HG03565 (cell line): Measurements from ENCODE around the gene CTNNA3.
"Not testable (repeated sequence)": the region's sequence is repeated elsewhere in the genome, so short reads cannot be mapped to it uniquely, and the experiment has no call there.

ENCODE experiments used
- ATAC-seq: cut with Tn5 transposase; IDR thresholded peaks from one replicate; pipeline ENCODE4 v1.9.1; 2021; ENCODE audit warnings: mild to moderate bottlenecking, moderate library complexity; ENCODE audit not compliant: unreplicated experiment

CTNNA3 gene

DNA sequence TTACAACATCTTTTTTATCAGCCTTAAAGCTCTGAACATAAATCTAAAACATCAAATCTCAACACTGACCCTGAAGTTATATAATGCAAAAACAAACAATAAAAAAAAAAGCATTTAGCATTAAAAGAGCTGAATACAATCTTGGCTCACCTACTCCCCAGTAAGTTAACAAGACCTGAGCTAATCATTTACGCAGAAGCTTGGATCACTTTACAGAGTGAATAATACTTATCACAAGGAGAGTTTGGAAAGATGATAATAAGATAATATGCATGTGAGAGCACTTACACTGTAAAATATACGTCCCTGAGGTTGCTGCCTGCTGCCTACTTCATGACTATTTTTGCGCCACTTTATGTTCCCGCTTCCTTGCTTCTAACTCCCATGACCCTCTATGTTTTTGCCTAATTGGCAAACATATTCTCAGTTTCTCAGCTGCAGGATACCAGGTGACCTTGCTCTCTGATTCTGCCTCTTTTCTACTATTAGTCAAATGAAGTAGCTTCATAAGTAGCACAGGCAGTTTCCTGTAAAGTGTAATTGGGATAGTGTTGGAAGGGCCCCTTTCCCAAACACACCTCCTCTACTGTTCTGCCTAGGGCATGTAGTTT, 436.6 kb downstream of the CTNNA3 start:
- no peak for ATAC-seq

DNA sequence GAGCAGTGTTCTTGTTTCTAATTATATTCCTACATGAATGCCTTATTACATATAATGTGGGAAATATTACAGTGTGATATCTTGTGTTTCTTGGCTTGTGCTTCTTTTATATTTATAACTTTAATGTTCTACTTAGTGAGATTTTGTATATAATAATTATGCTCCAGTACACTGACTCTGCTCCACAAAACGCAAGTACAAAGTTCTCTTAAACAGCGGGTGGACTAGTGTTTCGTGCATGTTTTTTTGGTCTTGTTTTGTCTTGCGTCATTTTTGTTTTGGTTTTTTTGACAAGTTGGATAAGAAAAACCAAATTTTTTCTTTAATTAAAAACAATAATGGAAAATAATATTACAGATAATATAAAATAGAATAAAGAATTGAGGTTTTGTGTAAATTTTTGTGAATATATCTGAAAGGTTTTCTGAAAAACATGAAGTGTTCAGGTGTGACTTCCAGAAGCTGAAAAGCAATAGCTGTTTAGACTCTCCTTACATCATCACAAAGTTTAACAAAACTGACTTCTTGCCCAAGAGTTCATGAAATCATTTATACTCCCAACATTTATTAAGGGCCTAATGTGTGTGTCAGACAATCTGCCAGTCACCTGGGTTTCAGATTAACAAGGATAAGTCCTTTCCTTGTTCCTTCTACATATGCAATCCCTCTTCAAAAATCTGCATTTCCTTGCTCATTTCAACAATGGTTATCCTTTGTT, 438.4 kb downstream of the CTNNA3 start:
- ATAC-seq = no peak

- ATAC-seq = no peak
Measured at GRCh38 chr10:67257018-67257417, 439.0 kb downstream of the CTNNA3 start.

DNA sequence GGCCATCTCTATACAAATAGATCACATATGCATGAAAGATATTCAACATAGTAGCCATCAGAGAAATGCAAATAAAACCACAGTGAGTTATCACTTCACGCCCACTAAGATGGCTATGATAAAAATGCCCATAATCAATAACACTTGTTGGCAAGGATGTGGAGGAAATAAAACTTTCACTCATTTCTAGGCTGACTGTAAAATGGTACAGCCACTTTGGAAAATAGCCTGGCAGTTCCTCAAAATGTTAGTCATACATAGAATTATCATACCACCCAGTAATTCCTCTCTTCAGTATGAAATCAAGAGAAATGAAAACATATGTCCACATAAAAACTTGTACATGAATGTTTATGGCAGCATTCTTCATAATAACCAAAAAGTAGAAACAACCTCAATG, 445.3 kb downstream of the CTNNA3 start:
- ATAC-seq = no peak

DNA sequence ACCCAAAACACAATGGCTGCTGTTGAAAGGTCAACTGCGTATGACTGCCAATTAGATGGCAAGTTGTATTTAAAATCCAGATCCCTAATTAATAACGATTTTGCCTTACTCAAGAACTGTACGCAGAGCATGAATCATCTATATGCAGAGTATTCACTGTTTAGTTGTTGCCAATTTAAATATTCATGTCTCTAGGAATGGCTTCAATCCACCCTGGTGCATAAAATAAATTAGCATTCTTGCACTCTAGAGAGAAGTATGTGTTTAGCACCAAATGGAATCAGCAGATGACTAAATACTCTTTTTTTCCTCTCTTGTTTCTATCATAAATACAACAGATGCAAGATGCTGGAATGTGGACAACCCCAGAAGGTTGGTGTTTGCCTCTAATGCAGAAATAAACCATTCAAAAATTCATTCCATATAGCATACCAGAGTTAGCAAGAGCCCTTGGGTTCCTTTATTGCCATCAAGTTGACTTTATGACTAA, 449.9 kb downstream of the CTNNA3 start:
- no peak for ATAC-seq

DNA sequence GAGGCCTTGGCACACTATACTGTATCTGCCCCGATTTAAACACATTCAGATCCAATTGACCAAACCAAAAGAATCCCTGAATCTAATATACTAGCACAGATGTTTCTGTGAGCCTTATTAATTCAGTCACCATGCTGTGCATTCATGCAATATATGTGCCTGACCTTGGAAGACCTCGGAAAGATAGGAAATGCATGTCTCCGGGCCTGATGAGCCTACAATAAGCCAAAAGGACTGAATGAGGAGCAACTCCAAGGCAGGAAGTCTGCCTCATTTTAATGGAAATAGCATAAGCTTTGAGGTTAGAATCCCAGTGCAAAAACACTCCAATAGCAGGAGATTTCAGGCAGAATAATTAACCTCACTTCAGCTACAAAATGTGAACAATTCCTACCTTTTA, 453.5 kb downstream of the CTNNA3 start:
- no peak for ATAC-seq

DNA sequence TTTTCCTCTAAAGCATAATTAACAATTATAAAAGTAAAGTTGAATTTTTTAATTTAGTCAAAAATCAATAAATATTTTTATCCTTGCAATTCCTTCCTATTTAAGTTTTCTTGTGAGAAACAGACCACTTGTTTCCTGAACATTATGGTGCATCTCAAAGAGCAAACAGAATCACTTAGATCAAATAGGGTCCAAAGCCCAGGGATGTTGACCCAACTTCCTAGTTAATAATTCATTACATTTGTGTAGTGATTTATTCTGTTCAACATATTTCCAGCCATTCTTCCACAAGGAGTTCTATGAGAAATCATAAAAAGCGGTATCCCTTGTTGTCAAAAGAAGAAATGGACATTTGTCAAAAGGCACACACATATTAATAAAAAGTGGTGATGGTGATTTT, 454.5 kb downstream of the CTNNA3 start:
- ATAC-seq = no peak

DNA sequence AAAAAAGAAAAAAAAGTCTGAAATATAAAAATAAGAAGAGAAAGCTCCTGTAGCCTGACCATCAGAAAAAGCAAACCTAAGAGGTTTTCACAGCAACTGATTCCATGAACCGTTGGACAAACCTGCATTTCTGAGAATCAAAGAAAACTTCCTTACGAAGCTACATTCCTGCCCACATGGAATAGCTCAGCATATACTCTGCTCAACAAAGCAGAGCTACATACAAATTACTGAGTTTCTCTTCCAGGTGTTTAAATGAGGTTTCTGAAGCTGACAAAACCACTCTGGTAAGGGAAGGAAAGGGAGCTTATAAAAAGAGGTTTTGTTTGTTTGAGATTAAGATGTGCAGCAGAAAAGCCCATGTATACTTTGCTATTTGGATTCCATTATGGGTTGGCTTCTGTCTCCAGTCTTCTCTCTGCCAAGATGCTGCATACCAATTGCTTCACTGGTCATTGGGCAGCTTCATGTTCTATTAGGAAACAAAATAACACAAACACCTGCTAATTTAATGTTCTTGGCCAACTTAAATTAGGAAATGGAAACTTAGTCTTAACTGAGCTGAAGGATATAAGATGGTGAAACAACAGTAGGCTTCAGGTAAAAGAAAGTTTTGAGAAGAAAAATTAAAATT, 456.0 kb downstream of the CTNNA3 start:
- ATAC-seq = no peak

DNA sequence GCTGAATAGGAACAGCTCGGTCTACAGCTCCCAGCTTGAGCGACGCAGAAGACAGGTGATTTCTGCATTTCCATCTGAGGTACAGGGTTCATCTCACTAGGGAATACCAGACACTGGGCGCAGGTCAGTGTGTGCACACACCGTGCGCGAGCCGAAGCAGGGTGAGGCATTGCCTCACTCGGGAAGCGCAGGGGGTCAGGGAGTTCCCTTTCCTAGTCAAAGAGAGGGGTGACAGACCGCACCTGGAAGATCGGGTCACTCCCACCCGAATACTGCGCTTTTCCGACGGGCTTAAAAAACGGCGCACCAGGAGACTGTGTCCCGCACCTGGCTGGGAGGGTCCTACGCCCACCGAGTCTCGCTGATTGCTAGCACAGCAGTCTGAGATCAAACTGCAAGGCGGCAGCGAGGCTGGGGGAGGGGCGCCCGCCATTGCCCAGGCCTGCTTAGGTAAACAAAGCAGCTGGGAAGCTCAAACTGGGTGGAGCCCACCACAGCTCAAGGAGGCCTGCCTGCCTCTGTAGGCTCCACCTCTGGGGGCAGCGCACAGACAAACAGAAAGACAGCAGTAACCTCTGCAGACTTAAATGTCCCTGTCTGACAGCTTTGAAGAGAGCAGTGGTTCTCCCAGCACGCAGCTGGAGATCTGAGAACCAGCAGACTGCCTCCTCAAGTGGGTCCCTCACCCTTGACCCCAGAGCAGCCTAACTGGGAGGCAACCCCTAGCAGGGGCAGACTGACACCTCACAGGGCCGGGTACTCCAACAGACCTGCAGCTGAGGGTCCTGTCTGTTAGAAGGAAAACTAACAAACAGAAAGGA, 465.1 kb downstream of the CTNNA3 start:
- not testable (repeated sequence) for ATAC-seq

GRCh38 chr10:67225226-67225625, 470.8 kb downstream of the CTNNA3 start:
- ATAC-seq = no peak

DNA sequence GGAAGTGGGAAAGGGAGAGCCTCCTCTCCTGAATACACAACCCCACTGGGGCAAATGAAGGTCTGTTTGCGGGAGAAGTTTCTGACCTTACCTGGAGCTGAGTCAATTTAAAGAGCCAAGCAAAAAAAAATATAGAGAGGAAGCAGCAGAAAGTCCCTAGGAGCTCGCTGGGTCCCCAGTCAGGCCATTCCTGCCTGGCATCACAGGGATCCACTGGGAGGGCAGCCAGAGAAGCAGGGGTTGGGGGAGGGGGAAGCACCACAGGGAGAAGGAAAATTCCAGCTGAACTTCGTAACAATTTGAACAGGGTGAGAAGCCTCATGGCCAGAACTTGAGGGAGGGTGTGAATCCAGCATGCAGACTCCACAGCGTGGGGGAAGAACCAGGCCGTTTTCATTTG, 471.4 kb downstream of the CTNNA3 start:
- ATAC-seq = no peak

GRCh38 chr10:67222934-67223333, 473.1 kb downstream of the CTNNA3 start:
- no peak for ATAC-seq

DNA sequence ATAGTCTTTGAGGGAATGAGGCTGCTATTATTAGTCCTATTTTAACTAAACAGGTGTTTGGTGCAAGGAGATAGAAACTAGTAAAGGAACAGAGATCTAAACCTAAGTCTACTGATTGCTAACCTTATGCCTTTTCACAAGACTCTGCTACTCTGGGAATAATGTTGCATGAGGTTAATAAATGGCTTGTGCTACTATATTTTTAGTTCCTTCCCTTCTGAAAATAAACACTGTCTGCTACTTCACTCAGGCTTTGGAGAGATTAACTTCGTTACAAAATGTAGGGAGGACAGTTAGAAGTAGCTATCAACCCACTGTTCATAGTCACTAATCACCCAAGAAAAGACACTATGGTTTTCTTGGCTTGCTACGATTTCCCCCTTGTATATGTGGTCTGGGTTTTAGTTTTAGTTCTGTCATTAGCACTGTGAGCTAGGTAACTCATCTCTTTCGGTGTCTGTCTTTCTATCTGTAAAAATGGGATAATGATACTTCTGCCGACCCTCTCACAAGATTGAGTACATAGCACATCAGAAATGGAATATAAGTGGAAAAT, 474.0 kb downstream of the CTNNA3 start:
- ATAC-seq = no peak

DNA sequence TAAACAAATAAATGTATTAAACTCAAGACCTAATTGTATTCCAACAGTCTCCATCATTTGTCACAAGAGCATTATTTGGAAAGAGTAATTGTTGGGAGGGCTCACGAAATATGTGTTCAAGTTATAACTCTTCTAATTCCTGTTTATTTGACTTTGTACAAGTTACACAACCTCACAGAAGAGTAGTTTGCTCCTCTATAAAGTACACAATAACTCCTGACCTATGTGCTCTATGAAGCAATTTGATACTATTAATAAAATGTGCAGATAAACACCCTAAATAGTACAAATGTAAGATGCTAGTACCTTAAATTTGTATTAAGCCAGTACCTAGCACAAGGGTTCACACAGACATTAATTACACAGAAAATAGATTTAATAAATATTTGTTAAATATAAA, 484.3 kb downstream of the CTNNA3 start:
- no peak for ATAC-seq

DNA sequence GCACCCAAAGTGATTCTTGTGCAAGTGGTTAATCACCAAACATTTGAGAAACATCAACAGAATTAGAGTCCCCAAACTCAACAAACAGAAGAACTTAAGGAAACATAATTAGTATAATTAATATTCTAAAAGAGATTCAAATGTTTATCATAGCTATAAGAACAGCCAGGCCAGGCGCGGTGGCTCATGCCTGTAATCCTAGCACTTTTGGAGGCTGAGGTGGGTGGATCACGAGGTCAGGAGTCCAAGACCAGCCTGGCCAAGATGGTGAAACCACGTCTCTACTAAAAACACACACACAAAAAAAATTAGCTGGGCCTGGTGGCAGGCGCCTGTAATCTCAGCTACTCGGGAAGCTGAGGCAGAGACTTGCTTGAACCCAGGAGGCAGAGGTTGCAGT, 488.1 kb downstream of the CTNNA3 start:
- not testable (repeated sequence) for ATAC-seq

DNA sequence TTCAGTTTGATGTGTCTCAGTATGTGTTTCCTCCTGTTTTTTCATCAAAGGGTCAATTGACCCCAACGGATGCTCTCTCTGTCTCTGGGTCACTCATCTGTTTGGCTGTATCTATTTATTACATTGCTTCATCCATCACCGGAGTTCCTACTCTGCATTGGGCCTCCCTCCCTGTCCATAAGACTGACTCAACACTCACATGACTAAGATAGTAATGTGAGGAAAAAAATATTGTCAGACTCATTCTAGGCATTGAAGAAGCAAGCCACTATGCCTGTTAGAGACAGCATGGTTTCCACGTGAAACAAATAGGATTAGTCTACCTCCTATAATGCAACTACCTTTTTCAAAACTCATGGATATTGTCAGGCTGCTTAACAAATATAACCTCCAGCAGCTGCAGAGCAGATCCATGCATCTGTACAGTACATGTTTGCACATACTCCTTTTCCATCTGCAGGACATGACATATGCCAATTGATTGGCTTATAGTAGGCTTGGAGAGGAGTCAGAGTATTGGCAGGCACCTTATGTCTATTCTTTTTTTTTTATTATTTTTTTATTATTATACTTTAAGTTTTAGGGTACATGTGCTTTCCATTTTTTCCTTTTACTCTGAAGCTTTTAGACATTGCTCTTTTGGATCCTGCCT, 495.0 kb downstream of the CTNNA3 start:
- ATAC-seq = no peak

GRCh38 chr10:67175354-67175753, 520.6 kb downstream of the CTNNA3 start:
- no peak for ATAC-seq

DNA sequence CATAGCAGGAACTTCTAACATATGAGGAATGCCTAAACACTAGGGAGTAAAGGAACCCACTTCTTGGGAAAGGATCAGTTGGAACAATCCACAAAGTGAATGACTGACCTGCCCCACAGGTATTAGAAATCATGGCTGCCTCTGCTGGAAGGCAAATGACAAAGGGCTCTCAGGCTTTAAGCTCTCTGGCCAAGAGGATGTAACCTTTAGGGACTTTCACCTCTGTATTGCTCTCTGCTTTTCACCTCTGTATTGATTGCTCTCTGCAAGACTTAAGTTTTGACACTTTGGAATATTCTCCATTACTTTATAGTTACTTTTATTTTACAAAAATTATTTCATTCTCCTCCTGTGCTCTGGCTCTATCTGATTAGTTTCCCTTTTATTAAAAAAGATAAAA, 522.2 kb downstream of the CTNNA3 start:
- ATAC-seq = no peak

DNA sequence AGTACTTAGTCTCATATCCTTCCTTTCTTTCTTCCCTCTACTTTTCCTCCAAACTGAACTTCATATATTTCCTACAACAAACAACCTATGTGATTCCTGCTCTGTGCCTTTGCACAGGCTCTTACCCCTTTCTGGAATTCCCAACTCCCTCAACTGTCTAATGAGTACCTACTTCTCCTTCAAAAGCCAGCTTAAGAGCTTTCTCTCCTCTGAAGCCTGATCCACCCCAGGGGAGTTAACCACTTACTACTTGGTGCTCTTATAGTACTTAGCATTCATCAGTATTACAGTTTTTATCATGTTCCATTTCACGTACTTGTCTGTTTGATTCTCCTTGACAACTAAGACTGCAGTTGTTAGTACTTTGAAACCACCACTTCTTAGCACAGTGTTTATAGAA, 524.0 kb downstream of the CTNNA3 start:
- no peak for ATAC-seq

- no peak for ATAC-seq
Measured at GRCh38 chr10:67156239-67156638, 539.8 kb downstream of the CTNNA3 start.

DNA sequence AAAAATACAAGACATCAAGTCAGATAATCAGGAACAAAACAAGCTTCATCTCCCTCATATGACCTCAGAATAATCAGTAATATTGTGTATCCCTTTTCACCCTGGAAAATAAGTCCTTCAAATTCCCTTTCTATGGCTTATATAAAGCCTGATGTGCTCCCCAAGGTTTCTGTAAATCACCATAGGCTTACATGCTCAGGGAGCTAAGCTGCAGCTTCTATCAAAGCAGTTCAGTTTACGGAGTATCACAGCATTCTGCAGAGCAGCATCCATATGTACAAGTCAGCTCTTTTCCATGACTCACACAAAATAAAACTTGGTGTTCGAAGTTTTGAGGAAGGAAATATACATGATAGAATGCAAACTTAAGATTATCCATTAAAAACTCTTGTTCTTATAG, 544.5 kb downstream of the CTNNA3 start:
- no peak for ATAC-seq
